ENCODE data around the gene CERS1. TPM values are rescaled to one million over a fixed set of nuclear protein-coding genes. Genes with fewer than 3 reads are reported as not detected.

Gene CERS1
- total RNA-seq, 1 donor from 2014 or later, result 0.18 TPM

- Mint-ChIP-seq H3K27ac (no peak overlapping the region), H3K27me3 (ENCODE audit: low read depth) (no peaks in the 10 kb centered on the region), H3K4me1 (ENCODE audit: low read depth) (no peaks in the 10 kb centered on the region), H3K4me3 (ENCODE audit: low read depth) (no peak overlapping the region), H3K36me3 (ENCODE audit: low read depth) (peaks cover 59% of the 10 kb centered on the region), H3K9me3 (no peaks in the 10 kb centered on the region)
- intact Hi-C loops (cut with micrococcal nuclease), result no loop called here
- DNase-seq (ENCODE audit: low spot score), result no peak
Measured at GRCh38 chr19:18861235-18861634, 34.7 kb downstream of the CERS1 start.

DNA sequence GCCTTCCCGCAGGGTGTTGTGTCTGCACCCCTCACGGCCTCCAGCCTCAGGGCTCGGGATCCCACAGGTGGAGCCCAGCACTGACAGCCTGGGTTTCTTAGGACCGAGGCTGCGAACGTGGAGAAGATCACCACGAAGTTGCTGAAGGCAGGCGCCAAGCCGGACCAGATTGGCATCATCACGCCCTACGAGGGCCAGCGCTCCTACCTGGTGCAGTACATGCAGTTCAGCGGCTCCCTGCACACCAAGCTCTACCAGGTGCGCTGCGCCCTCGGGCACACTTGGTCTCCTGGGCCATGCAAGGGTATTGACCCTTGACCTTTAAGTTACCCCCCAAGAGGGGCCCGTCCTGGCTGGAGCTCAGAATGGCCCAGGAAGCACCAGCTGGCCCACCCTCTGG is 35.2 kb downstream of the CERS1 start:
- Mint-ChIP-seq H3K9me3 (no peaks in the 10 kb centered on the region), H3K4me3 (ENCODE audit: low read depth) (no peak overlapping the region), H3K4me1 (ENCODE audit: low read depth) (no peaks in the 10 kb centered on the region), H3K27ac (no peak overlapping the region), H3K27me3 (ENCODE audit: low read depth) (no peaks in the 10 kb centered on the region), H3K36me3 (ENCODE audit: low read depth) (peaks cover 59% of the 10 kb centered on the region)
- no peak for DNase-seq (ENCODE audit: low spot score)
- intact Hi-C loops (cut with micrococcal nuclease), result no loop called here

GRCh38 chr19:18860302-18860700 is 35.7 kb downstream of the CERS1 start:
- no peaks in the 10 kb centered on the region for H3K4me1 Mint-ChIP-seq (ENCODE audit: low read depth)
- peaks cover 63% of the 10 kb centered on the region for H3K36me3 Mint-ChIP-seq (ENCODE audit: low read depth)
- intact Hi-C loops (cut with micrococcal nuclease), result no loop called here
- H3K9me3 Mint-ChIP-seq, result no peaks in the 10 kb centered on the region
- H3K27me3 Mint-ChIP-seq (ENCODE audit: low read depth), result no peaks in the 10 kb centered on the region
- H3K27ac Mint-ChIP-seq, result no peak overlapping the region
- H3K4me3 Mint-ChIP-seq (ENCODE audit: low read depth), result no peak overlapping the region
- no peak for DNase-seq (ENCODE audit: low spot score)

- H3K27ac Mint-ChIP-seq, result no peak overlapping the region
- H3K36me3 Mint-ChIP-seq (ENCODE audit: low read depth), result peaks cover 67% of the 10 kb centered on the region
- H3K4me3 Mint-ChIP-seq (ENCODE audit: low read depth), result no peak overlapping the region
- H3K9me3 Mint-ChIP-seq, result no peaks in the 10 kb centered on the region
- intact Hi-C loops (cut with micrococcal nuclease), result no loop called here
- no peaks in the 10 kb centered on the region for H3K27me3 Mint-ChIP-seq (ENCODE audit: low read depth)
- DNase-seq (ENCODE audit: low spot score), result no peak
- no peaks in the 10 kb centered on the region for H3K4me1 Mint-ChIP-seq (ENCODE audit: low read depth)
Measured at GRCh38 chr19:18859676-18860301, 36.2 kb downstream of the CERS1 start.

- H3K4me1 Mint-ChIP-seq (ENCODE audit: low read depth), result no peaks in the 10 kb centered on the region
- H3K36me3 Mint-ChIP-seq (ENCODE audit: low read depth), result peaks cover 68% of the 10 kb centered on the region
Measured at GRCh38 chr19:18858906-18859646, 36.9 kb downstream of the CERS1 start.

DNA sequence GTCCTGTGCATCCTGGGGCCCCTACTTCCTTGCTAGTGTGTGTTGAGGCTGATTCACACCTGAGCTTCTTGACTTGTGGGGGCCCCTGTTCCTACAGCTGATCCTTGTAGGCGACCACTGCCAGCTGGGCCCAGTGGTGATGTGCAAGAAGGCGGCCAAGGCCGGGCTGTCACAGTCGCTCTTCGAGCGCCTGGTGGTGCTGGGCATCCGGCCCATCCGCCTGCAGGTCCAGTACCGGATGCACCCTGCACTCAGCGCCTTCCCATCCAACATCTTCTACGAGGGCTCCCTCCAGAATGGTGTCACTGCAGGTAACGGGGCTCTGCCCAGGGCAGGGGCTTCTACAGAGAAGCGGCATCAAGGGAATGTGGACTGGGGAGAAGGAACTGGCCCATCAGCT is 38.7 kb downstream of the CERS1 start:
- no peak overlapping the region for H3K27ac Mint-ChIP-seq
- H3K27me3 Mint-ChIP-seq (ENCODE audit: low read depth), result no peaks in the 10 kb centered on the region
- intact Hi-C loops (cut with micrococcal nuclease), result no loop called here
- H3K9me3 Mint-ChIP-seq, result no peaks in the 10 kb centered on the region
- no peak for DNase-seq (ENCODE audit: low spot score)
- no peak overlapping the region for H3K4me3 Mint-ChIP-seq (ENCODE audit: low read depth)
- H3K36me3 Mint-ChIP-seq (ENCODE audit: low read depth), result peaks cover 70% of the 10 kb centered on the region
- H3K4me1 Mint-ChIP-seq (ENCODE audit: low read depth), result no peaks in the 10 kb centered on the region

More at GRCh38 chr19:18858906-18859646, 36.9 kb downstream of the CERS1 start:
- Mint-ChIP-seq H3K27me3 (ENCODE audit: low read depth) (no peaks in the 10 kb centered on the region), H3K27ac (no peak overlapping the region), H3K4me3 (ENCODE audit: low read depth) (no peak overlapping the region), H3K9me3 (no peaks in the 10 kb centered on the region)
- DNase-seq (ENCODE audit: low spot score), result no peak
- intact Hi-C loops (cut with micrococcal nuclease), result no loop called here

- H3K27ac Mint-ChIP-seq, result no peak overlapping the region
- H3K9me3 Mint-ChIP-seq, result no peaks in the 10 kb centered on the region
- no peaks in the 10 kb centered on the region for H3K4me1 Mint-ChIP-seq (ENCODE audit: low read depth)
- peaks cover 63% of the 10 kb centered on the region for H3K36me3 Mint-ChIP-seq (ENCODE audit: low read depth)
- no peak overlapping the region for H3K4me3 Mint-ChIP-seq (ENCODE audit: low read depth)
- DNase-seq (ENCODE audit: low spot score), result no peak
- intact Hi-C loops (cut with micrococcal nuclease), result no loop called here
- H3K27me3 Mint-ChIP-seq (ENCODE audit: low read depth), result no peaks in the 10 kb centered on the region
Measured at GRCh38 chr19:18856385-18857126, 39.4 kb downstream of the CERS1 start.

DNA sequence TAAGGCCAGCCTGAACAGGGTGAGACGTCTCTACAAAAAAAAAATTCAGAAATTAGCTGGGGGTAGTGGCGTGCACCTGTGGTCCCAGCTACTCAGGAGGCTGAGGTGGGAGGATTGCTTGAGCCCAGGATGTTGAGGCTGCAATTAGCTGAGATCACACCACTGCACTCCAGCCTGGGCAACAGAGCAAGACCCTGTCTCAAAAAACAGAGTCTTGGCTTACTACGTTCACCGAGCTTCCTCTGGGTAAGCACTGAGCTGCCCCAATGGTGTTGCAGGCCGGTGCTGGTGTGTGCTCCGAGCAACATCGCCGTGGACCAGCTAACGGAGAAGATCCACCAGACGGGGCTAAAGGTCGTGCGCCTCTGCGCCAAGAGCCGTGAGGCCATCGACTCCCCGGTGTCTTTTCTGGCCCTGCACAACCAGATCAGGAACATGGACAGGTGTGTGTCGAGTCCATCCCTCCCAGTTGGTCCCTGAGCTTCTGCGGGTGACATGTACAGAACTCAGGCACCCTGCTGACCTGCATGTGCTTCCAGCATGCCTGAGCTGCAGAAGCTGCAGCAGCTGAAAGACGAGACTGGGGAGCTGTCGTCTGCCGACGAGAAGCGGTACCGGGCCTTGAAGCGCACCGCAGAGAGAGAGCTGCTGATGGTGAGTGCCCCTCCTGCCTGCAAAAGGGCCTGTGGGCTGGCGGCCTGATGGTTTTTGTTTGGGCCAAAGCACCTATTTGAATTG is 40.1 kb downstream of the CERS1 start:
- DNase-seq (ENCODE audit: low spot score), result no peak
- Mint-ChIP-seq H3K4me1 (ENCODE audit: low read depth) (peaks cover 1% of the 10 kb centered on the region), H3K9me3 (no peaks in the 10 kb centered on the region), H3K27ac (no peak overlapping the region), H3K36me3 (ENCODE audit: low read depth) (peaks cover 63% of the 10 kb centered on the region), H3K4me3 (ENCODE audit: low read depth) (no peak overlapping the region), H3K27me3 (ENCODE audit: low read depth) (no peaks in the 10 kb centered on the region)
- intact Hi-C loops (cut with micrococcal nuclease), result no loop called here

- Mint-ChIP-seq H3K27me3 (ENCODE audit: low read depth) (no peaks in the 10 kb centered on the region), H3K4me1 (ENCODE audit: low read depth) (peaks cover 5% of the 10 kb centered on the region), H3K4me3 (ENCODE audit: low read depth) (no peak overlapping the region), H3K27ac (no peak overlapping the region), H3K9me3 (no peaks in the 10 kb centered on the region), H3K36me3 (ENCODE audit: low read depth) (peaks cover 66% of the 10 kb centered on the region)
- DNase-seq (ENCODE audit: low spot score), result no peak
- intact Hi-C loops (cut with micrococcal nuclease), result no loop called here
Measured at GRCh38 chr19:18854982-18855381, 41.0 kb downstream of the CERS1 start.

DNA sequence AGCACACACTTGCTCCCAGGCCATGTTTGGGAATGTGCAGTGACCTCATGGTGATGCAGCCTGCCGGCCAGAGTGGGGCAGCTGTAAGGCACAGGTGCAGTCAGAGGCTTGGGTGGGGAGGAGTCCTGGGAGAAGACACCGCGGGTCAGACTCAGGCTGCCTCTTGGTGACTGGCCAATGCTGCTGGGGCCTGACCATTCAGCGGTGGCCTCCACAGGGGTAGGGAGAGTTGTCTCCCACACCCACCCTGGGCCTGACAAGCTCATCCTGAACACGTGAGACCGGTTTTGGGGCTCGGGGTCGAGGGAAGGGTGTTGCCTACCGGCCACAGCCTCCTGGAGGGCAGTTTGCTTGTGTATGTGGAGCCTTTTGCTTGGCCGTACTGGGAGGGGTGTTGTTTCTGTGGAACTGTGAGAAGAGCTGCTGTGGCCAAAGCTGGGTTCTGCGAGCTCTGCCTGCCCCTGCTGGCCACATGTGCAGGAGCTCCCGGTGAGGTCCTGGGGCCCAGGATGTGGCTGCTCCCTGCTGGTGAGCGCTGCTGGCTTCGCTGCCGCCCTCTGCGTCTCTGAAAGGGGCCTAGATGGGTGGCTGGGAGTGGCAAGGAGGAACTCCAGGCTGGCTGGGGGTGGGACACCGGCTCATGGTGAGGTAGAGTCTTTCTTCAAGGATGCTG is 42.1 kb downstream of the CERS1 start:
- H3K4me3 Mint-ChIP-seq (ENCODE audit: low read depth), result no peak overlapping the region
- no peaks in the 10 kb centered on the region for H3K9me3 Mint-ChIP-seq
- H3K27ac Mint-ChIP-seq, result no peak overlapping the region
- intact Hi-C loops (cut with micrococcal nuclease), result no loop called here
- H3K4me1 Mint-ChIP-seq (ENCODE audit: low read depth), result peaks cover 14% of the 10 kb centered on the region
- DNase-seq (ENCODE audit: low spot score), result no peak
- peaks cover 77% of the 10 kb centered on the region for H3K36me3 Mint-ChIP-seq (ENCODE audit: low read depth)
- no peaks in the 10 kb centered on the region for H3K27me3 Mint-ChIP-seq (ENCODE audit: low read depth)

DNA sequence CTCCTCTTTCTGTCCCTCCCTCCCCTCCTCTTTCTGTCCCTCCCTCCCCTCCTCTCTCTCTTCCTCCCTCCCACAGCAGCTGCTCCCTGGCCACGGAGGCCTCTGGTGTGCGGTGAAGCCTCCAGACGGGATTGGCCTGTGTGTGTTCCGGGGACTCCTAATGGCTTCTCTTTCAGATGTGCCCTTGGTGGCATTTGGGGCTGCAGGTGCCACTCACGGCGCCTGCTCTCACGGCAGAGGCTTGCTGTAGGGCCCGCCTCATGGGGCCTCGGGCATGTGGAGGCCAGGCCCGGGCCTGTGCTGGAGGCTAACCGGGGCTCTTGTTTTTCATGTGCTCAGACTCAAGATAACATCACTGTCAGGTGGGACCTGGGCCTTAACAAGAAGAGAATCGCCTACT is 43.3 kb downstream of the CERS1 start:
- no peaks in the 10 kb centered on the region for H3K27me3 Mint-ChIP-seq (ENCODE audit: low read depth)
- peaks cover 18% of the 10 kb centered on the region for H3K4me1 Mint-ChIP-seq (ENCODE audit: low read depth)
- no peak overlapping the region for H3K27ac Mint-ChIP-seq
- no peaks in the 10 kb centered on the region for H3K9me3 Mint-ChIP-seq
- no peak overlapping the region for H3K4me3 Mint-ChIP-seq (ENCODE audit: low read depth)
- intact Hi-C loops (cut with micrococcal nuclease), result no loop called here
- no peak for DNase-seq (ENCODE audit: low spot score)
- H3K36me3 Mint-ChIP-seq (ENCODE audit: low read depth), result peaks cover 82% of the 10 kb centered on the region

DNA sequence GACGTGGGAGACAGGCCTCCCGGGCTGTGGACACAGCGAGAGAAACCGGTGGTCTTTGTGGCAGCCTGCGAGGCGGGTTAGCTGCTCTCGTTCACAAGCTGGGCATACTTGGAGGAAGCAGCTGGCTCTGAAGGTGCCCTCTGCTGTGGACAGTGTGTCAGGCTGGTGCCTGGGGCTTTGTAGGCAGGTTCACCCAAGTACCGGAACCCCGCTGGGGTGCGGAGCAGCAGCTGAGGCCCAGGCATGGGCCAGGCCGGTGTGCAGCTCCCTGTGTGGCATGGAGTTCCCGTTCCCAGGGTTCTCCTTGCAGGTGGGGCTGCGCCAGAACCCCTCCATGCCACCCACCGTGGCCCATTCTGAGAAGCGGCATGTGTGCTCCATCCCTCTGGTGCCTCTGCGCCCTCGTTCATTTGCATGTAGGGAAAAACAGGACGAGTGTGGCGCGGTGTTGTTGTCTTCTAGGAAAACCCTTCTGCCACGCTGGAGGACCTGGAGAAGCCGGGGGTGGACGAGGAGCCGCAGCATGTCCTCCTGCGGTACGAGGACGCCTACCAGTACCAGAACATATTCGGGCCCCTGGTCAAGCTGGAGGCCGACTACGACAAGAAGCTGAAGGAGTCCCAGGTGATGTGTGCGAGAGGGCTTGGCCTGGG is 44.2 kb downstream of the CERS1 start:
- no peak overlapping the region for H3K4me3 Mint-ChIP-seq (ENCODE audit: low read depth)
- intact Hi-C loops (cut with micrococcal nuclease), result no loop called here
- H3K4me1 Mint-ChIP-seq (ENCODE audit: low read depth), result peaks cover 24% of the 10 kb centered on the region
- H3K9me3 Mint-ChIP-seq, result no peaks in the 10 kb centered on the region
- no peak for DNase-seq (ENCODE audit: low spot score)
- no peaks in the 10 kb centered on the region for H3K27me3 Mint-ChIP-seq (ENCODE audit: low read depth)
- H3K36me3 Mint-ChIP-seq (ENCODE audit: low read depth), result peaks cover 84% of the 10 kb centered on the region
- H3K27ac Mint-ChIP-seq, result no peak overlapping the region
